T-helper 17 cell (primary cell): ENCODE measurements around the gene EGFR. TPM values are rescaled to one million over a fixed set of nuclear protein-coding genes. Genes with fewer than 3 reads are reported as not detected.

Experiments used
- ATAC-seq: fragments of 150-1000 bp; cut with Tn5 transposase; 2 replicates; pipeline ENCODE4 v1.10.0; 2021; ENCODE audit warnings: mild to moderate bottlenecking, moderate library complexity
- DNase-seq, 3 donors: peaks; one replicate each; pipeline versions ENCODE4 v3.0.0 to v3.0.0-alpha.2; 2020 to 2021
- H3K9me3 ChIP-seq: one replicate; pipeline ENCODE4 v1.7.0; 2013; ENCODE audit warnings: low read length, mild to moderate bottlenecking; ENCODE audit not compliant: control insufficient read depth, poor library complexity, severe bottlenecking
- H3K27ac Mint-ChIP-seq: one replicate; pipeline ENCODE4 v1.8.0; 2022; ENCODE audit warnings: mild to moderate bottlenecking, moderate library complexity, mixed read lengths
- H3K27me3 Mint-ChIP-seq: one replicate; pipeline ENCODE4 v1.8.0; 2022; ENCODE audit warnings: mixed read lengths
- H3K36me3 Mint-ChIP-seq: one replicate; pipeline ENCODE4 v1.8.0; 2022; ENCODE audit warnings: low read depth, mixed read lengths
- H3K4me1 Mint-ChIP-seq: one replicate; pipeline ENCODE4 v1.8.0; 2022; ENCODE audit warnings: mild to moderate bottlenecking, mixed read lengths
- H3K4me3 Mint-ChIP-seq: one replicate; pipeline ENCODE4 v1.8.0; 2022; ENCODE audit warnings: mild to moderate bottlenecking, moderate library complexity, mixed read lengths
- total RNA-seq, 4 donors: library from RNA in 2 of 4; stranded (reverse) in 2 of 4; gene quantifications; one replicate each; pipeline ENCODE4 v1.2.3 and lab custom pipeline; 2022 to 2026

The EGFR gene
- total RNA-seq (not detected), total RNA-seq (lab: John Stamatoyannopoulos, UW) (0 reads per million in 2 donors)

- no peaks in the 10 kb centered on the region for H3K9me3 ChIP-seq
- Mint-ChIP-seq H3K27me3 (peaks cover 69% of the 10 kb centered on the region), H3K36me3 (no peaks in the 10 kb centered on the region), H3K27ac (no peak within 1 kb of the TSS), H3K4me1 (no peaks in the 10 kb centered on the region), H3K4me3 (peak within 1 kb of the TSS; percentile 77)
- DNase-seq (no peak), ATAC-seq (no peak)
These were observed at the start of gene EGFR for GRCh38 chr7:55018361-55019190. Gene EGFR, plus strand, starts transcription at chr7:55019017. Its CDS starts 261 bp downstream, at chr7:55019278.

GRCh38 chr7:54969208-54969967, 49.4 kb upstream of the EGFR start:
- Mint-ChIP-seq H3K36me3 (no peaks in the 10 kb centered on the region), H3K4me1 (no peaks in the 10 kb centered on the region), H3K4me3 (no peak overlapping the region)

GRCh38 chr7:54972733-54973294, 46.0 kb upstream of the EGFR start:
- DNase-seq = no peak
- H3K4me3 Mint-ChIP-seq = no peak overlapping the region
- H3K36me3 Mint-ChIP-seq = no peaks in the 10 kb centered on the region
- no peak for ATAC-seq
- H3K4me1 Mint-ChIP-seq = no peaks in the 10 kb centered on the region
- peaks cover 27% of the 10 kb centered on the region for H3K27me3 Mint-ChIP-seq
- no peaks in the 10 kb centered on the region for H3K9me3 ChIP-seq
- no peak overlapping the region for H3K27ac Mint-ChIP-seq

More at GRCh38 chr7:54969208-54969967, 49.4 kb upstream of the EGFR start:
- H3K27me3 Mint-ChIP-seq = peaks cover 37% of the 10 kb centered on the region
- H3K9me3 ChIP-seq = no peaks in the 10 kb centered on the region
- no peak for DNase-seq
- no peak for ATAC-seq
- H3K27ac Mint-ChIP-seq = no peak overlapping the region

- Mint-ChIP-seq H3K27ac (no peak overlapping the region), H3K4me1 (peaks cover 2% of the 10 kb centered on the region), H3K36me3 (no peaks in the 10 kb centered on the region), H3K4me3 (no peak overlapping the region), H3K27me3 (no peaks in the 10 kb centered on the region)
- no peak for DNase-seq
- H3K9me3 ChIP-seq = no peaks in the 10 kb centered on the region
- no peak for ATAC-seq
These were observed 40.3 kb upstream of the EGFR start for GRCh38 chr7:54978364-54979116.

- H3K27me3 Mint-ChIP-seq = peaks cover 4% of the 10 kb centered on the region
- H3K4me1 Mint-ChIP-seq = peaks cover 2% of the 10 kb centered on the region
- DNase-seq (no peak), ATAC-seq (no peak)
- no peaks in the 10 kb centered on the region for H3K9me3 ChIP-seq
- H3K4me3 Mint-ChIP-seq = no peak overlapping the region
- H3K27ac Mint-ChIP-seq = no peak overlapping the region
- H3K36me3 Mint-ChIP-seq = no peaks in the 10 kb centered on the region
These were observed 38.3 kb upstream of the EGFR start for GRCh38 chr7:54980521-54980920.

- peaks cover 2% of the 10 kb centered on the region for H3K4me1 Mint-ChIP-seq
- no peak overlapping the region for H3K4me3 Mint-ChIP-seq
- H3K36me3 Mint-ChIP-seq = no peaks in the 10 kb centered on the region
- ATAC-seq (no peak), DNase-seq (no peak)
- peaks cover 14% of the 10 kb centered on the region for H3K27me3 Mint-ChIP-seq
- H3K27ac Mint-ChIP-seq = no peak overlapping the region
- no peaks in the 10 kb centered on the region for H3K9me3 ChIP-seq
These were observed 36.9 kb upstream of the EGFR start for GRCh38 chr7:54981913-54982312.

GRCh38 chr7:54985426-54986330, 33.1 kb upstream of the EGFR start:
- H3K9me3 ChIP-seq = no peaks in the 10 kb centered on the region
- Mint-ChIP-seq H3K27me3 (peaks cover 16% of the 10 kb centered on the region), H3K4me1 (no peaks in the 10 kb centered on the region), H3K36me3 (no peaks in the 10 kb centered on the region), H3K27ac (no peak overlapping the region), H3K4me3 (no peak overlapping the region)
- no peak for ATAC-seq
- DNase-seq = no peak

GRCh38 chr7:54986716-54987115, 32.1 kb upstream of the EGFR start:
- Mint-ChIP-seq H3K4me3 (no peak overlapping the region), H3K36me3 (no peaks in the 10 kb centered on the region), H3K27ac (no peak overlapping the region), H3K4me1 (no peaks in the 10 kb centered on the region), H3K27me3 (peaks cover 16% of the 10 kb centered on the region)
- ATAC-seq (no peak), DNase-seq (no peak)
- H3K9me3 ChIP-seq = no peaks in the 10 kb centered on the region

- no peak overlapping the region for H3K27ac Mint-ChIP-seq
- DNase-seq (no peak), ATAC-seq (no peak)
- no peaks in the 10 kb centered on the region for H3K9me3 ChIP-seq
- no peaks in the 10 kb centered on the region for H3K36me3 Mint-ChIP-seq
- no peaks in the 10 kb centered on the region for H3K4me1 Mint-ChIP-seq
- no peak overlapping the region for H3K4me3 Mint-ChIP-seq
- peaks cover 16% of the 10 kb centered on the region for H3K27me3 Mint-ChIP-seq
These were observed 31.0 kb upstream of the EGFR start for GRCh38 chr7:54987772-54988171.

GRCh38 chr7:54988516-54988915, 30.3 kb upstream of the EGFR start:
- peaks cover 16% of the 10 kb centered on the region for H3K27me3 Mint-ChIP-seq
- no peaks in the 10 kb centered on the region for H3K36me3 Mint-ChIP-seq
- H3K4me1 Mint-ChIP-seq = no peaks in the 10 kb centered on the region
- ATAC-seq = no peak
- no peak overlapping the region for H3K27ac Mint-ChIP-seq
- H3K9me3 ChIP-seq = no peaks in the 10 kb centered on the region
- no peak for DNase-seq
- H3K4me3 Mint-ChIP-seq = no peak overlapping the region

GRCh38 chr7:54989453-54990225, 29.2 kb upstream of the EGFR start:
- Mint-ChIP-seq H3K27me3 (peaks cover 16% of the 10 kb centered on the region), H3K4me3 (no peak overlapping the region), H3K4me1 (no peaks in the 10 kb centered on the region), H3K36me3 (no peaks in the 10 kb centered on the region), H3K27ac (no peak overlapping the region)
- DNase-seq = no peak
- no peak for ATAC-seq
- no peaks in the 10 kb centered on the region for H3K9me3 ChIP-seq
